Esophagus muscularis mucosa (tissue), 4 donors: ENCODE results near the gene GALNT1. TPM values are rescaled to one million over a fixed set of nuclear protein-coding genes. Genes with fewer than 3 reads are reported as not detected.
A peak's percentile ranks its signal among the peaks of the same experiment; 100 is the strongest.

Experiments
- DNase-seq: peaks from one replicate; pipeline ENCODE4 v3.0.0-alpha.2; 2017; ENCODE audit errors: extremely low spot score
- H3K27ac ChIP-seq, 4 donors: fragments of 200-600 bp; sonication (generic); replicated peaks in 1 of 4; 1 replicate in 3 of 4; 2 replicates in 1 of 4; pipeline ENCODE4 v1.5.1; 2016 to 2019; ENCODE audit warnings: mild to moderate bottlenecking in 1 of 4
- H3K27me3 ChIP-seq, 4 donors: fragments of 200-600 bp; sonication (generic); one replicate each; pipeline versions ENCODE4 v1.5.1 to v1.6.0; 2016 to 2019
- H3K36me3 ChIP-seq, 4 donors: fragments of 200-600 bp; sonication (generic); one replicate each; pipeline ENCODE4 v1.5.1; 2016 to 2019
- H3K4me1 ChIP-seq, 4 donors: fragments of 200-600 bp; sonication (generic); one replicate each; pipeline ENCODE4 v1.5.1; 2016 to 2019
- H3K4me3 ChIP-seq, 4 donors: fragments of 200-600 bp; sonication (generic); 1 replicate in 2 of 4; 2 replicates in 2 of 4; pipeline ENCODE4 v1.5.1; 2016 to 2019; ENCODE audit warnings: mild to moderate bottlenecking in 4 of 4, moderate library complexity in 1 of 4
- H3K9me3 ChIP-seq, 4 donors: fragments of 200-600 bp; sonication (generic); 1 replicate in 3 of 4; 2 replicates in 1 of 4; pipeline ENCODE4 v1.5.1; 2016 to 2019
- EP300 ChIP-seq: sonication (generic); formaldehyde crosslinking; IDR thresholded peaks from one replicate; pipeline ENCODE4 v1.6.1; 2017; ENCODE audit warnings: antibody characterized with exemption
- POLR2A ChIP-seq: fragments of 450-650 bp; IDR thresholded peaks from one replicate; pipeline ENCODE4 v1.6.1; 2017; ENCODE audit warnings: antibody characterized with exemption, moderate library complexity, mild to moderate bottlenecking, low read depth
- POLR2AphosphoS5 ChIP-seq, 2 donors: sonication (generic); formaldehyde crosslinking; IDR thresholded peaks; one replicate each; pipeline ENCODE4 v1.6.1; 2017; ENCODE audit warnings: antibody characterized with exemption in 2 of 2
- WGBS: methylation state at CpG from one replicate; pipeline ENCODE4 v1.1.5; 2018; 5-methylcytosine and 5-hydroxymethylcytosine counted together
- intact Hi-C: fragments of 100-400 bp; cut with DNase I; formaldehyde crosslinking; loops from one replicate; pipeline ENCODE4 v1.15.1; 2023
- total RNA-seq, 4 donors: library from RNA; depleted of rRNA; stranded (reverse); fragments of >200 nt; gene quantifications; one replicate each; pipeline versions ENCODE4 v1.1.0 to v1.2.1, GENCODE V29; 2016
- TF ChIP-seq, protein P1 (sequence below), 3 experiments: fragments of 200-600 bp in 2 of 3; fragments of 450-650 bp in 1 of 3; sonication (generic) in 2 of 3; IDR thresholded peaks; one replicate each; pipeline ENCODE4 v1.5.1; 2017 to 2019; ENCODE audit warnings: antibody characterized with exemption in 3 of 3, mild to moderate bottlenecking in 2 of 3, moderate library complexity in 1 of 3

GALNT1 gene
- total RNA-seq, 4 donors from 2014 or later: 26.4 to 34.5 (median 31.6) TPM

GRCh38 chr18:35730691-35731370 lies 149.3 kb downstream of the GALNT1 start:
- 61% methylated on average over 12 of the region's 12 CpGs for WGBS
- H3K4me3 ChIP-seq: peak overlapping the region in 1 of 4 donors; percentile 18
- no peaks in the 10 kb centered on the region for H3K27me3 ChIP-seq
- H3K36me3 ChIP-seq: no peaks in the 10 kb centered on the region
- H3K9me3 ChIP-seq: peaks cover 0 to 3% (median 0%) of the 10 kb centered on the region in 4 donors
- intact Hi-C loops: no loop called here
- TF ChIP-seq EP300 (no peak), POLR2A (no peak), POLR2AphosphoS5 (IDR thresholded peaks at IDR 0.05) (no peak)
- TF ChIP-seq, protein P1, sequence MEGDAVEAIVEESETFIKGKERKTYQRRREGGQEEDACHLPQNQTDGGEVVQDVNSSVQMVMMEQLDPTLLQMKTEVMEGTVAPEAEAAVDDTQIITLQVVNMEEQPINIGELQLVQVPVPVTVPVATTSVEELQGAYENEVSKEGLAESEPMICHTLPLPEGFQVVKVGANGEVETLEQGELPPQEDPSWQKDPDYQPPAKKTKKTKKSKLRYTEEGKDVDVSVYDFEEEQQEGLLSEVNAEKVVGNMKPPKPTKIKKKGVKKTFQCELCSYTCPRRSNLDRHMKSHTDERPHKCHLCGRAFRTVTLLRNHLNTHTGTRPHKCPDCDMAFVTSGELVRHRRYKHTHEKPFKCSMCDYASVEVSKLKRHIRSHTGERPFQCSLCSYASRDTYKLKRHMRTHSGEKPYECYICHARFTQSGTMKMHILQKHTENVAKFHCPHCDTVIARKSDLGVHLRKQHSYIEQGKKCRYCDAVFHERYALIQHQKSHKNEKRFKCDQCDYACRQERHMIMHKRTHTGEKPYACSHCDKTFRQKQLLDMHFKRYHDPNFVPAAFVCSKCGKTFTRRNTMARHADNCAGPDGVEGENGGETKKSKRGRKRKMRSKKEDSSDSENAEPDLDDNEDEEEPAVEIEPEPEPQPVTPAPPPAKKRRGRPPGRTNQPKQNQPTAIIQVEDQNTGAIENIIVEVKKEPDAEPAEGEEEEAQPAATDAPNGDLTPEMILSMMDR (IDR thresholded peaks at IDR 0.05): no peak
- no peak for DNase-seq
- peaks cover 0 to 8% (median 0%) of the 10 kb centered on the region in 4 donors for H3K4me1 ChIP-seq
- H3K27ac ChIP-seq: no peak overlapping the region

DNA sequence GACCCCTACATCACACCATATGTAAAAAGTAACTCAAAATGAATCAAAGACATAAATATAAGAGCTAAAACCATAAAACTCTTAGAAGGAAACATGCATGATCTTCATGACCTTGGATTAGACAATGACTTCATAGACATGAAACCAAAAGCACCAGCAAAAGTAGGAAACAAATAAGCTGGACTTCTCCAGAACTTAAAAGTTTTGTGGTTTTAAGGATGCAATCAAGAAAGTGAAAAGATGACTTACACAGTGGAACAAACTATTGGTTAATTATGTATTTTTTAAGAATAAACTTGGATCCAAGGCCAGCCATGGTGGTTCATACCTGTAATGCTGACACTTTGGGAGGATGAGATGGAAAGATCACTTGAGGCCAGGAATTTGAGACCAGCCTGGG lies 150.2 kb downstream of the GALNT1 start:
- Histone ChIP-seq H3K36me3 (no peaks in the 10 kb centered on the region), H3K4me1 (peaks cover 0 to 8% (median 0%) of the 10 kb centered on the region in 4 donors), H3K4me3 (no peak overlapping the region), H3K27ac (no peak overlapping the region), H3K27me3 (no peaks in the 10 kb centered on the region), H3K9me3 (no peaks in the 10 kb centered on the region)
- DNase-seq: no peak
- TF ChIP-seq POLR2A (no peak), EP300 (no peak), POLR2AphosphoS5 (IDR thresholded peaks at IDR 0.05) (no peak)
- TF ChIP-seq, protein P1 (IDR thresholded peaks at IDR 0.05): no peak
- intact Hi-C loops: no loop called here

DNA sequence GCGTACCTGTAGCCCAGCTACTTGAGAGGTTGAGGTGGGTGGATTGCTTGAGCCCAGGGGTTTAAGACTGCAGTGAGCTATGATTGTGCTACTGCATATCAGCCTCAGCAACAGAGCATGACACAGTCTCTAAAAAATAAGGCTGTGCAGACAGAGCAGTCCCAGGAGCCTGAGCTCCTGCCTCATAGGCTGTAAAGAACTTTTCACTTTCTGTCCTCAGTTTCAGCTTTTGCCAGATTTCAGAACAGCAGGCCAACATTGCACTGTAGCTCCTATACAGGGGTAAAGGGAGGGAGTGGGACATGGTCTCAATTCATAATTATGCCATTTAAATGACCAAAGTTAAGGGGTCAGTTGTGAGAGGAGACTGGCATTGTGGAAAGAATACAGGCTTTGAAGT lies 150.6 kb downstream of the GALNT1 start:
- intact Hi-C loops: no loop called here
- Histone ChIP-seq H3K36me3 (no peaks in the 10 kb centered on the region), H3K27ac (no peak overlapping the region), H3K9me3 (no peaks in the 10 kb centered on the region), H3K4me1 (peaks cover 0 to 8% (median 0%) of the 10 kb centered on the region in 4 donors), H3K4me3 (no peak overlapping the region), H3K27me3 (no peaks in the 10 kb centered on the region)
- TF ChIP-seq EP300 (no peak), POLR2AphosphoS5 (IDR thresholded peaks at IDR 0.05) (no peak), POLR2A (no peak)
- TF ChIP-seq, protein P1 (IDR thresholded peaks at IDR 0.05): no peak
- 100% methylated on average over 1 of the region's 1 CpG for WGBS
- no peak for DNase-seq

GRCh38 chr18:35732636-35733035 lies 151.1 kb downstream of the GALNT1 start:
- no peak overlapping the region for H3K4me3 ChIP-seq
- no peak for DNase-seq
- intact Hi-C loops: no loop called here
- H3K27ac ChIP-seq: no peak overlapping the region
- no peaks in the 10 kb centered on the region for H3K27me3 ChIP-seq
- H3K36me3 ChIP-seq: no peaks in the 10 kb centered on the region
- WGBS: 80% methylated on average over 1 of the region's 1 CpG
- H3K9me3 ChIP-seq: no peaks in the 10 kb centered on the region
- peaks cover 0 to 8% (median 0%) of the 10 kb centered on the region in 4 donors for H3K4me1 ChIP-seq
- TF ChIP-seq EP300: no peak
- TF ChIP-seq, protein P1 (IDR thresholded peaks at IDR 0.05): no peak

GRCh38 chr18:35733408-35733807 lies 151.9 kb downstream of the GALNT1 start:
- WGBS: 75% methylated on average over 7 of the region's 7 CpGs

More at GRCh38 chr18:35733408-35733807, 151.9 kb downstream of the GALNT1 start:
- H3K27ac ChIP-seq: no peak overlapping the region
- intact Hi-C loops: no loop called here
- peaks cover 0 to 8% (median 0%) of the 10 kb centered on the region in 4 donors for H3K4me1 ChIP-seq
- no peaks in the 10 kb centered on the region for H3K27me3 ChIP-seq
- H3K36me3 ChIP-seq: no peaks in the 10 kb centered on the region
- DNase-seq: no peak
- H3K9me3 ChIP-seq: no peaks in the 10 kb centered on the region
- TF ChIP-seq POLR2A (no peak), POLR2AphosphoS5 (IDR thresholded peaks at IDR 0.05) (no peak)
- H3K4me3 ChIP-seq: no peak overlapping the region
